Stimulated activated CD4-positive, alpha-beta T cell treated with anti-CD3 and anti-CD28 coated beads, Interleukin-15, amount 100 ng/mL, for 48 hours (primary cell): ENCODE results near the gene MORN5.
A peak's percentile ranks its signal among the peaks of the same experiment; 100 is the strongest.

Source experiments
- DNase-seq, 2 donors: peaks; one replicate each; pipeline ENCODE4 v3.0.0-alpha.2; 2020; ENCODE audit warnings: low read depth in 2 of 2

MORN5 gene

DNA sequence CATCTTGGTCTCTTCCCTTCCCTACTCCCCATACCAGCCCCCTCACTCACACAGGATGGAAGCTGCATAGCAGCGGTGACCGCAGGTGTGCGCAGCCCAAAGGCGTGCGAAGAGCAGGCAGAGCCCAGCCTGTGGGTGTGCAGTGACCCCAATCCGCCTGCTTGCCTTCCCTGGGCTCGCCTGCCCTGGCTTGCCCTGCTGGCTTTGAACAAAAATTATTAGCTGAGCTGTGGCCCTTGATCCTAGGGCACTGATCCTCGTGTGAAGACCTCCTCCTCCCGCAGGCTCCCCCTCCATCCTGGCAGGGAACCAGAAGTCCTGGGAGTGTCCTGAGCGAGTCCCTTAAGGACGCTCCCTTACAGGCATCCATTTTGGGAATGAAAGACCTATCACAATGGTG, 31.9 kb downstream of the MORN5 start:
- DNase-seq, result no peak

DNA sequence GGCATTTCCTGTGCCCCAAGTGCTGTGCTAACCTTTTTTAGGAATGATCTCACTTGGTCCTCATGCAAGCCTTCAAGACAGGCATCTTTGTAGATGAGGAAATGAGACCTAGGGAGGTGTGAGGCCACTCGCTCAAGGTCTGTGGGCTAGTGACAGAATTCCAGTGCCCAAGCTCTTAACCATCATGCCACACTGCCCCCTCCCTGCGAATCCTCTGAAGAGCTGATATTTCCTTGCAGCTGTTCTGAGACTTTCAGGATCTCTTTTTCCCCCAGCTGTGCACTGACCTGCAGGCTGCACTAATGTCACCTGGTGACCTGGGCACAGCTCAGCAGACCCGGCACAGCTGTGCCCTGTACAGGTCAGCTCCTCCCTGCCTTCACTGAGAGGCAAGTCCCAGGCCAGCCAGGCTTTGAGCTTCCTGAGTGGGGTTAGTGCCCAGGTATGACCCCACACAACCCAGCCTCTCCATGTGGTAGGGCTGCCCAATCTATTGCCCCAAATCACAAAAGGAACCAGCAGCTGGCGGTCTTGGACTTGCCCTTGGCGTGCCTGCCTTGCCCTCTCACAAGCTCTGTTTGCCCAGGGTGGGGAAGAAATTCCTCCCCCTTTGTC, 32.7 kb downstream of the MORN5 start:
- DNase-seq, result no peak

DNA sequence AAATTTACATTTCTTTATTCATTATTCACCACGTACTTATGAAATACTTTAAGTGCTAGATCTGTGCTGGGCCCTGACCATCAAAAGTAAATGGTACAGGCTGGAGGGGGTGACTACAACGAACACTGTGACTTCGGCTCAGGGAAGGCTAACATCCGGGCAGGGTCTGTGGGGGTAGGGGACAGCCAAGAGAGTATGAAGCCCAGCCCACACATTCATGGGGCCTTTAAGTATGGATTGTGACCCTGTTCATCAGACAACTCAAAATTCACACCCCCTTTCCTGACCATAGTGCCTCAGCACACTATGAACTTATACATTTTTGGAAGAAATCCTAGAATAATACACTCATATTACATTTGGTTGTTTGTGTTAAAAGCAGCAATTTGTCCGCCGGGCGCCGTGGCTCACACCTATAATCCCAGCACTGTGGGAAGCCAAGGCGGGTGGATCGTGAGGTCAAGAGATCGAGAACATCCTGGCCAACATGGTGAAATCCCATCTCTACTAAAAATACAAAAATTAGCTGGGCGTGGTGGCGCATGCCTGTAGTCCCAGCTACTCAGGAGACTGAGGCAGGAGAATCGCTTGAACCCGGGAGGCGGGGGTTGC, 33.3 kb downstream of the MORN5 start:
- DNase-seq, result no peak

DNA sequence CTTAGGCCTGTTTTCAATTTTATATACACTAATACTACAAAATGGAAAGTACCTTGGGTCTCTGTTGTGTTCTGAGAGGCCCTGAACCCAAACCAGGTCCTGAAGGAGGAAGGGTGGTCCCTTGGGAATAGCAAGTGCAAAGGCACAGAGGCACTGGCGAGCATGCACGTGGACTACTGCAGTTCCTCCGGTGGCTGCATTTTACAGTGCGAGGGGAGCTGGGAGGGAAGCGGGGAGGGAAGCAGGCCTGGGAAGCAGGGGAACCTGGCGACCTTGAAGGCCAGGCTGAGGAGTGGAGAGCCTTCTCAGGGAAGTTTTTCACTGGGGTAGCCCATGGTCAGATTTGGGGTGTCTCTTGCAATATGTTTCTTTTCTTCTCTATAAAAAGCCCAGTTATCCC, 33.9 kb downstream of the MORN5 start:
- no peak for DNase-seq

DNA sequence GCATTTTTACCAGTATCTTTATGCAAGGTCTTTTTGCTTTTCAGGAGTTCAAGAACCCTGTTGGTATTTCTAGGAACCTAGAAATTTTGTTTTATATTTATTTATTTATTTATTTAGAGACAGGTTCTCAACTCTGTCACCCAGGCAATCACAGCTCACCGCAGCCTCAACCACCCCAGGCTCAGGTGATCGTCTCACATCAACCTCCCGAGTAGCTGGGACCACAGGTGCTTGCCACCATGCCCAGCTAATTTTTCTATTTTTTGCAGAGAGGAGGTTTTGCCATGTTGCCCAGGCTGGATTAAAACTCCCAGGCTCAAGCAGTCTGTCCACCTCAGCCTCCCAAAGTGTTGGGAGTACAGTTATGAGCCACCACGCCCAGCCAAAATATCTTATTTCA, 36.2 kb downstream of the MORN5 start:
- DNase-seq, result no peak

DNA sequence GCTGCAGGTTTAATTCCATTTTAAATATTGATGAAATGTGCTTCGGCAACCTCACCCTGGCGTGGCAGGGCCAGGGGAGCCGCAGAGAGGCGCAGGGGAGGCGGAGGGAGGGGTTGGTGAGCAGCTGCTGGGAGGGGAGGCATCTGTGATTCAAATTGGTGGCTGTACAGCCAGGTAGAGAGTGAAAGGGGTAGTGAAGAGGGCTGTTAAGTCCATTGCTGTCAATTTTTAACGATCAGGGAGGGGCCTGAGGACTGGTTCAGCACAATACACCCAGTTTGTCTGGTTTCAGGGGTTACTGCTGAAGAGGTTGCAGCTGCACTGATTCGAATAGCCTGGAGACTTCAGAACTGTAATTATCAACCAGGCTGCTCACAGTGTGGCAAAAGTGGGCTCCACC, 37.7 kb downstream of the MORN5 start:
- no peak for DNase-seq

DNA sequence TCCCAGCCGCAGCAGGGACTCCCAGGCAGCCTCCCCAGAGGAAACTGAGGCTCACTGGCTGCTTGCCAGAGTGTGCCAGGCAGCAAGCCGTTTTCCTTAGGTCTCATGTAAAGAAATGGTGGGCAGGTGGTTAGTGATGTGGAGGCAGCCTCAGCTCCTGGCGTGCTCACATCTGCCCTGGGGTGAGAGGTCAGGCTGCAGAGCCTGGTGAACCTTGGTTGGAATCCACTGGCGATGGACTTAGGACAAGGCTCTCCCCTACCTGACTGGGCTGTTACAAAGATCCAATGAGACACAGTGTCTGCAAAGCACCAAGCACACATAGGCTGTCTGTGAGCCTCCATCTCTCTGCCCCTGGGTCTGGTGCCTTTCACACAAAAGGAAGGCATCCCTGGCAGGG, 38.2 kb downstream of the MORN5 start:
- no peak for DNase-seq

DNA sequence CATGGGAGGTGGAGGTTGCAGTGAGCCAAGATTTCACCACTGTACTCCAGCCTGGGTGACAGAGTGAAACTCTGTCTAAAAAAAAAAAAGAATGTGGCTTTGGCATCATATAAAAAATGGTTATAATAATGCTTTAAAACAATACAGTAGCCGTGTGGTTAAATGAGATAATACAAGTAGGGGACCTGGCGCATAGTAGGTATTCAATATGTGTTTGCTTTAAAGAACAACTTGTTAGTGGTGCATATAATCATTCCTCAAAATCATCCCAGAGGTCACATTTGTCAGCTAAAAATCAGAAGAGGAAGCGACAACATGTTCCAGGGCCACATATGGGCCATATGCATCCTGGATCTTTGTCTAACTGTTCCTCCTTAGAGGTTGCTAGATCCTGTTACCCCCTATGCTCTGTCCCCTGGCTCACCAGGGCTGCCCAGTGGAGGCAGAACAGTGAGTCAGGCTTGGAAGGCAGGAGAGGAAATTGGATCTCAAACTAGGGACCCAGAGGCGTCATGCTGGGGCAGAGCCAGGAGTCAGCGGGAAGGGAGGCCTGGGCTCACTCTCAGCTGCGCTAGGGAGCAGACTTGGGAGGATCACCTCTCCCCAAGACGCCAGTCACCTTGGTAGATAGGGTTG, 41.4 kb downstream of the MORN5 start:
- DNase-seq, result no peak

DNA sequence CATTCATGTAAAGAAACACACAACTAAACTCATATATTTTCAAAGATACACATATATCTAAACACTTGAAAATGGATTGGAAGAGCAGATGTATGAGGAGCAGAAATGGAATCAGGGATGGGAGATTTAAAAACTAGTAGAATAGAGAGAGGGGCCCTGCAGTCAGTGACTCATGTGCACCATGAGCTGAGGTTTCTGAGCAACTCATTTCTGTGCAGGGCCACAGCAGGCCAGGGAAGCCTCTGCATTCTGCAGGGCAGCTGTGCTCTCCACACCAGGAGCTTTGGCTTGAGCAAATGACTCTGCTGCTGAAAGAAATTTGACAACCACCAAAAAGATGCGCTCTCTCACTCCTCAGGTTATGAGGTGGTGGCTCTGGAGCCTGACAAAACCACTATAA, 41.9 kb downstream of the MORN5 start:
- DNase-seq, result no peak

DNA sequence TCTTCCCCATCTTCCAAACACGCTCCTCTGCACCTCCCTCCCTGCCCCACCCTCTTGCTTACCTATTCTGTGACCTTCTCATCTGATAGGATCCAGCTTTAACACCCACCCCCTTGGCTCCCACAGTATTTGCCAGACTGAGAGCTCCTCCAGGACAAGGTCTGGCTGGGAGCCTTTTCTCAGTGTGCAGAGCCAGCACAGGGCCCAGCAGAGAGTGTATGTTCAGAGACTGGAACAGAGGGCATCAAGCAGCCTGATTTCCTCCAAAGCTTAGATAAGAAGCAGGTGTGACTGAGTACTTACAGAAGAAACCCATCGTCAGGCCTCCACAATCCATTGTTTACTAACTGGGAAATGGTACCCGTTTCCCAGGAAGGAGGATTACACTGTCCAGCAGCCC, 42.4 kb downstream of the MORN5 start:
- DNase-seq, result no peak

DNA sequence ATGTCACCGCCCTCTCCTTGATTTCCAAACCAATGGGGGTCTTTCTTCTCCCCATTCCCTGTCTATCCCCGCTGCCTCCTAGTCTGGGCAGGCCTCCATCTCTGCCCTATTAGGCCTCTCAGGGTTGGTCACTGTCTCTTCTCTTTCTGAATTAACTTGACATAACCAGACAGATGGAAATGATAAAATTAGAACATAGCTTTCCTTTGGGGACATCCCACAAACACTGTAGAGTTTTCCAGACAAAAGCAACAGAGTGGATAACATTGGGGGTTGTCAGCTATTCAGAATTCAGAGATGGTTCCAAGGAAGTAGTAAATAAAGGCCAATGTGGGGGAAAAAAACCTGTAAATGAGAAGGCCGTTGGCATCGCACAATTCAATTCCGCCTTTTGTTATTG, 44.3 kb downstream of the MORN5 start:
- DNase-seq, result no peak

DNA sequence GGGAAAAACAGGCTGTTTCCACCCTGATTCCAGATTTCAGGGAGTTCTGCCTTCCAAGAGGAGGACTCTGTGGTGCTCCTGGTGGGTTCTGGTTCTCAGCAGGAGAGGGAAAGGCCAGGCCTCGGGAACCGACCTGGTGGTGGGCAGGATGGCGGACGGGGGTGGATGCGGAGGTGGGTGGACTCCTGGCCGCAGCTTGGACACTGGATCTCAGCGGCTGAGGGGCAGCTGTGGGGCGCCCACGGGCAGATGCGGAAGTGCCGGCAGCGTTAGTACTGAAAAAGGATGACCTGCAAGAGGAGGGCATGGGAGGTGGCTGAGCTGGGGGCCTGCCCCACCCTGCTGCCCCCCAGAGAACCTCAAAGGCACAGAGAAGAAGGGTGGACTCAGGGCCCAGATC, 44.8 kb downstream of the MORN5 start:
- DNase-seq, result no peak

DNA sequence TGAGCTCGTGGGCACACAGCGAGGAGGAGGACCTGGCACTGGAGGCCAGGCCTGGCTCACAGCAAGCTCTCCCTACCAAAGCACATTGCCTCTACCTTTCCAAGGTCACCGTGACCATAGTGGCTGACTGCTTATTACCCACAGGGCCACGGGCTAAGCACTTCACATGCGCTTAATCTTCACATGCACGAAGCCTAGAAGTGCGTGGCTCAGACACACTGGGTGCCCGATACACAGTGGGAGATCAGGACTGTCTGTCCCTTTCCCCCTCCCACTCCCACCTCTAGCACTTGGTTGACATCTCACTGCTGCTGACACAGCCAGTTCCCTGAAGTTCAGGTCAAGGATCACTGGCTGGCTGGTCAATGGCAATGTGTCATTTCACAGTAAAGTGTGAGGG, 45.5 kb downstream of the MORN5 start:
- no peak for DNase-seq

DNA sequence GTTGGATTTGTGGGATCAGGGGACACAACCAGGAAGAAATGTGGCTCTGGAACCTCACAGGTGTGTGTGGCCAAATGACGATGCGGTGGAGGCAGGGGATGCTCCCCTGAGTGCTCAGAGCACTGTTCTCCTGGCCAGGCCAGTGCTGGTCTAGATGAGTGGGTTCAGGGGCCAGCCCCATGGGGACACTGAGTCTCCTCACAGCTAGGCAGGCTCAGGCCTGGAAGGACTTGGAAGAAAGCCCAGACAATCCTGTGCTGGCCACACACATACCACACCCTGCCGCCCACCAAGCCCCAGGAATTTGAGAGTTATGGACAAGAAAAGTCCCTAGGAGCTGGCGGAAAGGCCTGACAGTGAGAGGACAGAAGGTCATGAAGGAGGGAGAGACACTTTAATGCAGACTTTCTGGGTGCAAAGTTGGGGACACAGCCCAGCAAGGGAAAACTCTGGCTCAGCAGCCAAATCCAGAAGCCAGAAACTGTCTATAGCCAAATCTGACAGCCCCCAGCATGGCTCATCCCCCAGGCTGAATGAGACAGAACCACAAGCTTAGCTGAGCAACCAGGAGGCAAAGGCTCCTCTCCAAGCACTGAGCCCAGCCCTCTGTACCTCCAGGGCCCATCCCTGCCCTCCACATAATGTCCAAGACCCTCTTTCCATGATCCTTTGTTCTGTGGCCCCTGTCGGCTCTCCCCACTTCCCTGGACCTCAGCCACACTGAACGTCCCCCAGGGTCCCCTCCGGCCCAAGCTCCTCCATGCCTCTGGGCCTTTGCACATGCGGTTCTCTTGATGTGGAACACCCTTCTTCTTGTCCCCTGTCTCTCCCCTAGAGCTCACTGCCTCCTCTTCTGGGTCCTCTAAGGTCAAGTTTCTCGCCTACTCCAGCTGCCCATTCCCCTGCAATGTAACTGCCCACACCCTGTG, 46.7 kb downstream of the MORN5 start:
- no peak for DNase-seq

DNA sequence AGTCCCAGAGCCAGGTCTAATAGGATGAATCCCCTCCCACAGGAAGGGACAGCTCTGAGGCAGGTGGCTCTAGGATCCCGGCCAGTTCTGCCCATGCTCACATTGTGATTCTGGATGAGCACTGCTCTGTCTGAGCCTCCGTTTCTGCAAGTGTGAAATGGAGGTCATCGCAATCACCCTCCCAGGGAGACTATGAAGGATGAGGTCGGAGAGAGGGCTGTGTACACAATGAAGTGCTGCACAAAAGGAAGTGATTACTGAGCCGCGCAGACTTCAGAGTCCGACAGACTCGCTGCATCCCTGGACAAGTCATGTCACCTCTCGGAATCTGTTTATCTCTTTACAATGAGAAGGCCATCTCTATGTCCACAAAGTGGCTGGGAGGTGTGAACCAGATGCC, 47.4 kb downstream of the MORN5 start:
- no peak for DNase-seq

DNA sequence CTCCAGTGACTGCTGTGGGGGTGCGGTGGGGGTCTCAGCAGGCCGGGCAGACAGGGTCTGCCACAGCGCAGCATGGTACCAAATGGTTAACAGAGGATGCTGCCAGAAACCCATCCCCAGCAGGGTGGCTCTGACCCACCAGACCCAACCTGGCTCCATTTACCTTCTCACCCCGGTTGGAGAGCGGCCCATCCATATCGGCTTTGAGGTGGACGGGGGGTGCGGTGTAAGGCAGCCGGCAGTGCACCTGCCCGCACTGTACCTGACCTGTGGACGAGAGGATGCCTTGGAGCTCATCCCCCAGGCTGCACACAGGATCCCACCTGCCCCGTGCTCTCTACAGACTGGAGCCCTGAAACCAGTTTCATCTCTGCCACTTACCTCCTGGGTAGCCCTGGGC, 49.7 kb downstream of the MORN5 start:
- no peak for DNase-seq

DNA sequence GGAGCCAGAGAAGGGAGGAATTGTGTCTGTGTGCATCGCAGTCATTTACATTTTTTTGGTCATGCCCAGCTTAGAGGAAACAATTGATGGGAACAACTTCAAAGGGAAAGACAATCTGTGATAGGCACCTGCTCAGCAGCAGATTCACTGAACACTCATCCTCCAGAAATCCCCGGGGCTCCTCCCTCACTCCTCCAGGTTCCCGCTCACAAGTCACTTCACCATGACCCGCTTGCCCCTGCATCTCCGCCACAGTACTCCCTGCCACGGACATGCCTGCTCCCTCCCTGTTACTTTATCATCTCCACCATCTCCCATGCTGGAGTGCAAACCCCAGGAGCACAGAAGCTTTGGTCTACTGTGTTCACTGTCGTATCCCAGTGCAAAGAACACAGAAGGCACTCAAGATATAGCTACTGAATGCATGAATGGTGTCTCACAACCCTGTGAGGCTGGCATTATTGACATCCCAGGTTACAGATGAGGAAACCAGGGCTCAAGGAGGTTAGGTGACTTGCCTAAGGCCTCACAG, 52.8 kb downstream of the MORN5 start:
- DNase-seq, result no peak

DNA sequence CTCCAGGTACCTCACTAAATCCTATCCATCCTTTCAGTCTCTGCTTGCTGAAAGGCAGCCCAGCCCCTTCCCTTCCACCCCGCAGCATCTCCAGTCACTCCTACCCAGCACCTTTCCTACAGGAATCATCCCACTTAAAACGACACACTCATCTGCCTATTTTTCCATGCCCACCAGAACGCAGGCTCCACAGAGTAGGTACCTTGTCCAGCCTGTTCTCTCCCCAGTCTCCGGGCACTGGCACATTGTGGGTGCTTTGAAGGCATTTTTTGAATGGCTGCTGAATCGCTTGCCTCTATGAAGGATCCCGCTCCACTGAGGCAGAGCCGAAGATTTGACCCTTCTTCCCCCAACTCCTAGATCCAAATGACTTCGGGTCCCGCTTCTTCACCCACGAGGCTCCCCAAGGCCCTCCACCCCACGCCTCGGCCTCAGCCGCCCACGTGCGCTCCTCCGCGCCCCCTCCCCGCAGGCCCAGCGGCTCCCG, 53.4 kb downstream of the MORN5 start:
- DNase-seq, result no peak

DNA sequence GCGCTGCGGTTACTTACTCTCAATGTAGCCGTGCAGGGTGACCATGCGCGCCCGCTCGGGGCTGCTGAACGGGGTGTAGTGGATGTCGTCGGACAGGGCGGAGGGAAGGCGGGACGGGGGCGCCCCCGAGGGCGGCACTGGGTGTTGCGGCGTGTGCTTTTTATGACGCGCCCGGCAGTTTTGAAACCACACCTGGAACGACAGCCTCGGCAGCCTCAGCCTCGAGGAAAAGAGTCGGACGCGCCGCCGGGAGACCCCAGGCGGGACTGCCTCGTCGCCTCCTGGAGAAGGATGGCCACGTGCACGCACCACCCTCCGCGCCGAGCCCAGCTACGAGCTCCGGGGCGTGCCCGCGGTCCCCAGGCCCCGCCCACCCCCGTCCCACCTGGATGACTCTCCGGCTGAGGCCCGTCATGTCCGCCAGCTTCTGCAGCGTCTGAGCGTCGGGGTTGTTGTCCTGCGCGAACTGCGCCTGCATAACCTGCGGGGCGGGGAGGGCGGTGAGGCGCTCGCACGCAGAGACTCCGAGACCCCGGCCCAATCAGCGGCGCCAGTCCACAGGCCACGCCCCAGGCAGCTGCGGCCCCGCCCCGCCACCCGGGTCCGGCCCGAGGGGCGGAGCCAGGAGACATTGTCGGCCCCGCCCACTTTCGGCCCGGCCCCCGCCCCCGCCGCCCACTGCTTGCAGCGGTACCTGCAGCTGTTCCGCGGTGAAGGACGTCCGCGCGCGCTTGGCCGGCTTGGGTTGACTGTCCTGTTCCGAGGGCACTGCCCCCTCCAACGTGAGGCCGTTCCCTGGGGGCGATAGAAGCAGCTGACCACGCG, 54.1 kb downstream of the MORN5 start:
- DNase-seq, result peak; percentile 44 to 48

DNA sequence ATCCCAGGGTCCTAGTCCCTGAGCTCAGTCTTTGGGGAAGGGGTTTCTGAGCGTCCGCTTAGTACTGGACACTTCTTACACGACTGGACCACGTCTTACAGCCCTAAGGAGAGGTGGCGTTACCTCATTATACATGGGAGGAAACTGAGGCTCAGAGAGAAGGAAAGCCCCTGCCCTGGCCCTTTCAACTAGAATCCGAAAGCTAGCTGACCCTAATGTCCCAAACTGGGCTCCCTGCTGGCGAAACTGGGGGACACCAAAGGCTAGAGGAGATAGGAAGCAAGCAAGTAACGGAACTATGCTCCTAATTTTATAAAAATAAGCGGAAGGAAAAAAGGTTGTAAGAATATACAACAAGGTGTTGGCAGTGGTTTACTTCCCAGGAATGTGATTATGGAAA, 54.8 kb downstream of the MORN5 start:
- no peak for DNase-seq

DNA sequence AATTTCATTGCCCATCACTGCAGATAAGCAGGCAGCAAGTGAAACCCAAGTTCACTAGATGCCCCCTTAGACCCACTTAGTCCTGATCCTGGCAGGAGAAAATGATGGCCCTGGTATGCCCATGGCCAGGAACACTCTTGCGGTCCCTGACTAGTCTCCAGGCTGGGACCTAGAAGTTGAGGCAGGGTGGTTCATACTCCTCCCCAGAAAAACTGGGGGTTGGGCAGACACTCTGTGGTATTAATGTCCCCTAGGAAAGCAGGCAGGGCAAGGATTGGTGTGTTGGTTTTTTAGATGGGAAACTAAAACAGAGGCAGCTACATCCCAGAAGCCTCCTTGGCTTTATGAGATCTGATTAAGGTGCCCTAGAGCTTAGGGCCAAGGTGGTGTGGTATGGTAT, 56.0 kb downstream of the MORN5 start:
- DNase-seq, result no peak
